IMR-90 (cell line): ENCODE data around the gene SPECC1L. TPM values are rescaled to one million over a fixed set of nuclear protein-coding genes. Genes with fewer than 3 reads are reported as not detected.

Experiments
- ATAC-seq: fragments of 200-7000 bp; cut with Tn5 transposase; 2 replicates; pipeline ENCODE4 v1.9.1; 2020; ENCODE audit warnings: low read depth, mild to moderate bottlenecking, moderate library complexity
- BruUV-seq: library from RNA; stranded (reverse); fragments of 400-500 nt; replicated peaks from 2 replicates; lab custom pipeline; 2021; lab: Mats Ljungman, UMichigan
- CTCF ChIA-PET: fragments of 300-600 bp; formaldehyde crosslinking; extraction: SDS; loops from one replicate; lab custom pipeline; 2021; ENCODE audit warnings: antibody characterized with exemption; lab: Yijun Ruan, JAX
- POLR2A ChIA-PET: fragments of 300-600 bp; sonication (Branson Sonifier 250); formaldehyde crosslinking; loops from one replicate; lab custom pipeline; 2022; ENCODE audit warnings: antibody characterized with exemption; ENCODE audit not compliant: unreplicated experiment; lab: Charles Lee
- DNase-seq: peaks from one replicate; pipeline ENCODE4 v3.0.0; 2013
- H2AFZ ChIP-seq: replicated peaks from 2 replicates; pipeline ENCODE3; 2013; ENCODE audit warnings: low read length, mild to moderate bottlenecking; ENCODE audit not compliant: poor library complexity
- H2AK5ac ChIP-seq: 2 replicates; pipeline ENCODE4 v1.6.1; 2013; ENCODE audit warnings: low read depth, low read length, inconsistent platforms
- H2AK9ac ChIP-seq: replicated peaks from 2 replicates; pipeline ENCODE3; 2013; ENCODE audit warnings: mild to moderate bottlenecking, low read depth, low read length, moderate library complexity; ENCODE audit not compliant: poor library complexity
- H2BK120ac ChIP-seq: 2 replicates; pipeline ENCODE4 v1.6.1; 2013; ENCODE audit warnings: low read depth, low read length, inconsistent platforms
- H2BK15ac ChIP-seq: 3 replicates; pipeline ENCODE4 v1.6.1; 2013; ENCODE audit warnings: low read depth, low read length, inconsistent platforms
- H2BK20ac ChIP-seq: 2 replicates; pipeline ENCODE4 v1.6.1; 2013; ENCODE audit warnings: low read depth, mild to moderate bottlenecking, inconsistent platforms, low read length, moderate library complexity
- H2BK5ac ChIP-seq: 2 replicates; pipeline ENCODE4 v1.6.1; 2013; ENCODE audit warnings: mild to moderate bottlenecking, low read depth, low read length, inconsistent platforms; ENCODE audit not compliant: poor library complexity, severe bottlenecking
- H3K14ac ChIP-seq: replicated peaks from 2 replicates; pipeline ENCODE4 v1.6.1; 2013; ENCODE audit warnings: low read depth, low read length, inconsistent platforms
- H3K18ac ChIP-seq: 2 replicates; pipeline ENCODE4 v1.6.1; 2013; ENCODE audit warnings: low read depth, low read length, control low read depth
- H3K23ac ChIP-seq: 2 replicates; pipeline ENCODE4 v1.6.1; 2013; ENCODE audit warnings: low read depth, low read length, inconsistent platforms
- H3K27ac ChIP-seq: 2 replicates; pipeline ENCODE4 v1.5.1; 2013; ENCODE audit warnings: mild to moderate bottlenecking, control low read depth, low read length; ENCODE audit not compliant: insufficient read depth
- H3K27me3 ChIP-seq: 2 replicates; pipeline ENCODE4 v1.6.1; 2013; ENCODE audit warnings: low read length; ENCODE audit not compliant: control insufficient read depth, insufficient read depth
- H3K36me3 ChIP-seq: 2 replicates; pipeline ENCODE4 v1.6.1; 2013; ENCODE audit warnings: low read length, mixed read lengths; ENCODE audit not compliant: control insufficient read depth, insufficient read depth
- H3K4ac ChIP-seq: 2 replicates; pipeline ENCODE4 v1.6.1; 2013; ENCODE audit warnings: low read depth, low read length, inconsistent platforms
- H3K4me1 ChIP-seq: 2 replicates; pipeline ENCODE4 v1.6.1; 2013; ENCODE audit warnings: low read length, mixed read lengths; ENCODE audit not compliant: control insufficient read depth, insufficient read depth
- H3K4me2 ChIP-seq: 2 replicates; pipeline ENCODE4 v1.6.1; 2013; ENCODE audit warnings: low read depth, mild to moderate bottlenecking, control low read depth, low read length, moderate library complexity
- H3K4me3 ChIP-seq: 2 replicates; pipeline ENCODE4 v1.5.1; 2013; ENCODE audit warnings: low read depth, mild to moderate bottlenecking, control low read depth, low read length, moderate library complexity; ENCODE audit not compliant: insufficient read depth
- H3K56ac ChIP-seq: 2 replicates; pipeline ENCODE4 v1.6.1; 2013; ENCODE audit warnings: low read length, inconsistent platforms; ENCODE audit not compliant: insufficient read depth; ENCODE audit errors: extremely low read depth
- H3K79me1 ChIP-seq, 2 experiments: 2 replicates each; pipeline ENCODE4 v1.6.1; 2013; ENCODE audit warnings: low read length in 2 of 2, inconsistent platforms in 1 of 2, low read depth in 1 of 2
- H3K9ac ChIP-seq: 2 replicates; pipeline ENCODE4 v1.6.1; 2013; ENCODE audit warnings: low read depth, low read length, control low read depth
- H3K9me1 ChIP-seq: 2 replicates; pipeline ENCODE4 v1.6.1; 2013; ENCODE audit warnings: low read length, inconsistent platforms; ENCODE audit not compliant: insufficient read depth
- H3K9me3 ChIP-seq: 2 replicates; pipeline ENCODE4 v1.6.1; 2013; ENCODE audit warnings: low read length; ENCODE audit not compliant: control insufficient read depth, insufficient read depth
- H4K20me1 ChIP-seq: 2 replicates; pipeline ENCODE4 v1.6.1; 2013; ENCODE audit warnings: low read length, inconsistent platforms; ENCODE audit not compliant: insufficient read depth
- H4K5ac ChIP-seq: 2 replicates; pipeline ENCODE4 v1.6.1; 2013; ENCODE audit warnings: mild to moderate bottlenecking, low read depth, low read length, control low read depth
- H4K8ac ChIP-seq, 2 experiments: 2 replicates each; pipeline ENCODE4 v1.6.1; 2013; ENCODE audit warnings: low read depth in 2 of 2, low read length in 2 of 2, control low read depth in 1 of 2, inconsistent platforms in 1 of 2
- H4K91ac ChIP-seq: 2 replicates; pipeline ENCODE4 v1.6.1; 2013; ENCODE audit warnings: low read depth, low read length, inconsistent platforms; ENCODE audit not compliant: insufficient read depth
- BHLHE40 ChIP-seq: fragments of 150-350 bp; IDR thresholded peaks from 2 replicates; pipeline ENCODE4 v1.6.1; 2016; ENCODE audit warnings: mild to moderate bottlenecking, low read depth, low read length
- CHD1 ChIP-seq: IDR thresholded peaks from 2 replicates; pipeline ENCODE4 v1.6.1; 2012; ENCODE audit warnings: low read depth, low read length, improper control_type of control experiment
- FOS ChIP-seq: fragments of 150-350 bp; IDR thresholded peaks from 2 replicates; pipeline ENCODE4 v1.6.1; 2016; ENCODE audit warnings: low read depth, low read length
- RAD21 ChIP-seq: IDR thresholded peaks from 2 replicates; pipeline ENCODE4 v1.6.1; 2012; ENCODE audit warnings: low read length, improper control_type of control experiment
- RCOR1 ChIP-seq: IDR thresholded peaks from 2 replicates; pipeline ENCODE4 v1.6.1; 2012; ENCODE audit warnings: mild to moderate bottlenecking, low read length, improper control_type of control experiment; ENCODE audit not compliant: insufficient replicate concordance
- RFX5 ChIP-seq: IDR thresholded peaks from 2 replicates; pipeline ENCODE4 v1.8.0; 2012; ENCODE audit warnings: low read depth, mild to moderate bottlenecking, low read length, moderate library complexity
- USF2 ChIP-seq: fragments of 150-350 bp; IDR thresholded peaks from 2 replicates; pipeline ENCODE4 v1.6.1; 2017; ENCODE audit warnings: mild to moderate bottlenecking, antibody characterized with exemption, low read length, low read depth
- WGBS, 2 experiments: methylation state at CpG; one replicate each; pipeline versions ENCODE4 v1.1.5 to v1.1.7; 2013; ENCODE audit warnings: missing lambda C conversion rate in 2 of 2; ENCODE audit not compliant: insufficient read length in 1 of 2; ENCODE audit errors: extremely low coverage in 2 of 2; 5-methylcytosine and 5-hydroxymethylcytosine counted together
- dilution Hi-C: fragments of 300-500 bp; cut with HindIII; formaldehyde crosslinking; loops from one replicate; pipeline ENCODE4 v1.14.3; 2018; ENCODE audit warnings: low sequenced_read_pairs; ENCODE audit not compliant: unreplicated experiment
- in situ Hi-C: fragments of 300-500 bp; cut with MboI; formaldehyde crosslinking; loops from 3 replicates; pipeline ENCODE4 v1.14.3; 2019; ENCODE audit warnings: low sequenced_read_pairs, inconsistent platforms, mixed read lengths
- intact Hi-C: fragments of 100-400 bp; cut with micrococcal nuclease; formaldehyde crosslinking; loops from 2 replicates; pipeline ENCODE4 v1.10.0; 2022
- polyA plus RNA-seq, 3 experiments: library from polyadenylated mRNA; depleted of rRNA; stranded (reverse); fragments of >200 nt; gene quantifications; 2 replicates each; pipeline ENCODE4 v1.2.3, GENCODE V29; 2012; ENCODE audit warnings: low replicate concordance in 1 of 3
- total RNA-seq: library from RNA; depleted of rRNA; stranded (reverse); fragments of >200 nt; gene quantifications from 2 replicates; pipeline ENCODE4 v1.2.3, GENCODE V29; 2012

Gene SPECC1L
- total and polyA plus RNA-seq, 2 of the 4 experiments (the other 2 are of a cell fraction), result 18.7 to 44.1 TPM

- TF ChIP-seq CHD1 (no peak), USF2 (no peak), BHLHE40 (no peak), RAD21 (no peak), FOS (no peak), RFX5 (no peak)
Observed at GRCh38 chr22:24435323-24435645, 164.7 kb downstream of the SPECC1L start (continued).

DNA sequence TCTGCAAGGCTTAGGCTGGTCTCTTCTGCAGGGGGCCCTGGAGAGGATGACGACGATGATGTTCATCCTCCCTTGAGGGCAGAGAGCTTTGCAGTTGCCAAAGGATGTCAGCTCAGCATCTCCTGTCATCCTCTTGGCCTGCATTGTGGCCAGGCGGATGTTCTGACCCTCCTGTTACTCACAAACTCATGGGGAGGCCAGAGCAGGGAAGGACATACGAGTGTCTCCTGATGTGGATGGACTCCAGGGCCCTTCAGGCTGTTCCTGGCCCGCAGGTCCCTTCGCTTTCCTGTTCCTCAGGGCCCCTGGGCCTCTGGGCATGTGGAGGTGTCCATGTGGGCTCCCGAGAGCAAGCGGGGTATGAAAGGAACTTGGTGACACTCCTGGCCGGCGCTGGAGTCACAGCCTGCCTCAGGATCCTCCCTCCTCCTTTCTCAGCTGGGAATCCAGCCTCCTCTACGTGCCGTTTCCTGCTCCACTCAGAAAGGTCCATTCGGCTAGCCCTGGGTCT lies 165.3 kb downstream of the SPECC1L start:
- Histone ChIP-seq H3K36me3 (no peaks in the 10 kb centered on the region), H3K4me1 (peaks cover 12% of the 10 kb centered on the region), H3K27me3 (no peaks in the 10 kb centered on the region), H2BK5ac (no peak overlapping the region), H2AFZ (peak overlapping the region; percentile 75), H3K4me2 (no peak overlapping the region), H3K4ac (no peak overlapping the region), H3K23ac (no peak overlapping the region), H2AK9ac (peak overlapping the region; percentile 71), H4K20me1 (no peaks in the 10 kb centered on the region), H4K8ac (no peak overlapping the region; a peak in 1 of 4 replicates), H4K5ac (no peak overlapping the region), H3K79me1 (no peaks in the 10 kb centered on the region), H2BK120ac (no peak overlapping the region), H3K18ac (no peak overlapping the region), H3K27ac (no peak overlapping the region), H3K4me3 (no peak overlapping the region), H2BK20ac (no peak overlapping the region), H3K9me1 (peaks cover 2% of the 10 kb centered on the region), H2BK15ac (no peak overlapping the region; the same call in 2 of the 3 replicates), H3K56ac (no peak overlapping the region), H3K9me3 (no peaks in the 10 kb centered on the region), H4K91ac (no peak overlapping the region), H3K14ac (no peak overlapping the region), H2AK5ac (peak overlapping the region; percentile 2; the same call in 1 of the 2 replicates), H3K9ac (no peak overlapping the region)
- 90% methylated on average over 2 of the region's 13 CpGs; no CpG with 5 or more reads in 1 of the 2 experiments for WGBS, 2 experiments
- ChIA-PET CTCF (no interaction called here), POLR2A (no interaction called here)
- ATAC-seq (no peak), DNase-seq (peak; percentile 39)
- BruUV-seq, result no TSS peak
- intact Hi-C loops (no loop called here), in situ Hi-C loops (no loop called here), dilution Hi-C loops (no loop called here)
- no peak for TF ChIP-seq RCOR1
